ENCODE measurements around the gene CYB5D1.

DNA sequence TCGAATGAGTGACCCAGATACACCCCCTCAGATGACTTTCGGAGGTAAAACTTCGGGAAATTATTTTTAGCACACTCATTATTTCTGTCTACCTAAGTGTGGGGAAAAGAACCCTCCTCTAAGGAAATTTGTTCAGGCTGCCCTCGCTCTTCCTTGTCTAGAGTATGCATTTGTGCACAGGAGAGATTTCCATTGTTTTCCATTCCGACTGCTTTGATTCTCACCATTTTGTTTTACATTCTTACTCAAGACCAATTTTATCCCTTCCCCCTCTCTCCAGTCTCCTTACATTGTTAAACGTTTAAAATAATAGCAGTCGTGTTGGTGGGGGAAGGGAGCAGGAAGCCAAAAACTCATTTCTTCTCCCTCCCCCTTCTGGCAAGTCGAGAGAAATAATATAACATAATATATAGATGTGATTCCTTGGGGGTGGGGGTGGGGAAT lies 29.3 kb downstream of the CYB5D1 start:
- TF ChIP-seq, protein P1, sequence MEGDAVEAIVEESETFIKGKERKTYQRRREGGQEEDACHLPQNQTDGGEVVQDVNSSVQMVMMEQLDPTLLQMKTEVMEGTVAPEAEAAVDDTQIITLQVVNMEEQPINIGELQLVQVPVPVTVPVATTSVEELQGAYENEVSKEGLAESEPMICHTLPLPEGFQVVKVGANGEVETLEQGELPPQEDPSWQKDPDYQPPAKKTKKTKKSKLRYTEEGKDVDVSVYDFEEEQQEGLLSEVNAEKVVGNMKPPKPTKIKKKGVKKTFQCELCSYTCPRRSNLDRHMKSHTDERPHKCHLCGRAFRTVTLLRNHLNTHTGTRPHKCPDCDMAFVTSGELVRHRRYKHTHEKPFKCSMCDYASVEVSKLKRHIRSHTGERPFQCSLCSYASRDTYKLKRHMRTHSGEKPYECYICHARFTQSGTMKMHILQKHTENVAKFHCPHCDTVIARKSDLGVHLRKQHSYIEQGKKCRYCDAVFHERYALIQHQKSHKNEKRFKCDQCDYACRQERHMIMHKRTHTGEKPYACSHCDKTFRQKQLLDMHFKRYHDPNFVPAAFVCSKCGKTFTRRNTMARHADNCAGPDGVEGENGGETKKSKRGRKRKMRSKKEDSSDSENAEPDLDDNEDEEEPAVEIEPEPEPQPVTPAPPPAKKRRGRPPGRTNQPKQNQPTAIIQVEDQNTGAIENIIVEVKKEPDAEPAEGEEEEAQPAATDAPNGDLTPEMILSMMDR (IDR thresholded peaks at IDR 0.05; ENCODE audit: insufficient read depth, low read length, poor library complexity, severe bottlenecking): no peak
- no peak for TF ChIP-seq EZH2phosphoT487 (conservative IDR thresholded peaks at IDR 0.05; ENCODE audit: low read length)
